Stimulated activated CD8-positive, alpha-beta memory T cell treated with anti-CD3 and anti-CD28 coated beads, Interleukin-15, amount 100 ng/mL, for 48 hours (primary cell): Measurements from ENCODE around the gene MMRN2.
"Not testable (repeated sequence)": the region's sequence is repeated elsewhere in the genome, so short reads cannot be mapped to it uniquely, and the experiment has no call there.

Source experiments
- DNase-seq, 2 donors: peaks; one replicate each; pipeline ENCODE4 v3.0.0-alpha.2; 2020; ENCODE audit warnings: low read depth in 2 of 2

The MMRN2 gene

GRCh38 chr10:86956195-86956847 is 1.1 kb downstream of the MMRN2 start:
- DNase-seq = no peak

GRCh38 chr10:86955501-86956194 is 1.8 kb downstream of the MMRN2 start:
- DNase-seq = no peak

GRCh38 chr10:86954681-86955500 is 2.5 kb downstream of the MMRN2 start:
- DNase-seq = no peak

- no peak for DNase-seq
Measured at GRCh38 chr10:86953747-86954680, 3.4 kb downstream of the MMRN2 start.

GRCh38 chr10:86952697-86953096 is 4.7 kb downstream of the MMRN2 start:
- not testable (repeated sequence) for DNase-seq

GRCh38 chr10:86952106-86952505 is 5.3 kb downstream of the MMRN2 start:
- DNase-seq = no peak

- no peak for DNase-seq
Measured at GRCh38 chr10:86951184-86951761, 6.1 kb downstream of the MMRN2 start.

- no peak for DNase-seq
Measured at GRCh38 chr10:86950349-86950748, 7.1 kb downstream of the MMRN2 start.

- not testable (repeated sequence) for DNase-seq
Measured at GRCh38 chr10:86947806-86948205, 9.6 kb downstream of the MMRN2 start.

- DNase-seq = no peak
Measured at GRCh38 chr10:86946213-86947155, 10.9 kb downstream of the MMRN2 start.

- DNase-seq = no peak
Measured at GRCh38 chr10:86945361-86946212, 11.8 kb downstream of the MMRN2 start.

GRCh38 chr10:86944907-86945306 is 12.5 kb downstream of the MMRN2 start:
- DNase-seq = no peak

GRCh38 chr10:86944471-86944870 is 12.9 kb downstream of the MMRN2 start:
- no peak for DNase-seq

- no peak for DNase-seq
Measured at GRCh38 chr10:86944031-86944419, 13.4 kb downstream of the MMRN2 start.

GRCh38 chr10:86943316-86944030 is 13.9 kb downstream of the MMRN2 start:
- no peak for DNase-seq

- DNase-seq = no peak
Measured at GRCh38 chr10:86942441-86943315, 14.7 kb downstream of the MMRN2 start.

- no peak for DNase-seq
Measured at GRCh38 chr10:86941991-86942421, 15.4 kb downstream of the MMRN2 start.
